WTC11 (cell line): ENCODE results near the gene NTN5.

Experiments used
- CBFB ChIP-seq: sonication (generic); formaldehyde crosslinking; IDR thresholded peaks from 2 replicates; pipeline ENCODE4 v1.8.1; 2022; ENCODE audit warnings: mild to moderate bottlenecking, low read depth, missing genetic modification reagents
- TF ChIP-seq, protein P1 (sequence below): sonication (generic); formaldehyde crosslinking; IDR thresholded peaks from 2 replicates; pipeline ENCODE4 v1.8.1; 2022; ENCODE audit warnings: missing genetic modification reagents, borderline replicate concordance

DNA sequence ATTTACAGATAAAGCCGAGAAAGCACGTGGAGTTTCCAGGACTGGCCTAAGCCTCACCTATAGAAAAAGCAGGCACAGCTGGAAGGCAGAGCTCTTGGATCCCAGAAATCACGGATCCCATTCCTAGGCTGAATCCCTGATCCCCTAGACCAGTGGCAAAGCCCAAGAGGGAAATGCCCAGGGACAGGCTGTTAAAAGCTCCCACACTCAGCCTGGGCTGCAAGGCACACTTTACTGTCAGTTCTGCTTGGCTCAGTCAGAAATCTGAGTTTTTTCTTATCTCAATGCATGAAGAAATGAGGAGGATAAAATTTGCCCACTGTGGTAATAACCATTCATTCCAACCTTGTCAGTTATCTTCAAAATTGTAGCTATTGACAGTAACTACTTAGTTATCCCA is 15.0 kb upstream of the NTN5 start:
- TF ChIP-seq CBFB (CRISPR knock-in tag), result no peak
- TF ChIP-seq, protein P1, sequence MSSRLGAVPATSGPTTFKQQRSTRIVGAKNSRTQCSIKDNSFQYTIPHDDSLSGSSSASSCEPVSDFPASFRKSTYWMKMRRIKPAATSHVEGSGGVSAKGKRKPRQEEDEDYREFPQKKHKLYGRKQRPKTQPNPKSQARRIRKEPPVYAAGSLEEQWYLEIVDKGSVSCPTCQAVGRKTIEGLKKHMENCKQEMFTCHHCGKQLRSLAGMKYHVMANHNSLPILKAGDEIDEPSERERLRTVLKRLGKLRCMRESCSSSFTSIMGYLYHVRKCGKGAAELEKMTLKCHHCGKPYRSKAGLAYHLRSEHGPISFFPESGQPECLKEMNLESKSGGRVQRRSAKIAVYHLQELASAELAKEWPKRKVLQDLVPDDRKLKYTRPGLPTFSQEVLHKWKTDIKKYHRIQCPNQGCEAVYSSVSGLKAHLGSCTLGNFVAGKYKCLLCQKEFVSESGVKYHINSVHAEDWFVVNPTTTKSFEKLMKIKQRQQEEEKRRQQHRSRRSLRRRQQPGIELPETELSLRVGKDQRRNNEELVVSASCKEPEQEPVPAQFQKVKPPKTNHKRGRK (CRISPR knock-in tag), result no peak
